ENCODE results near the gene CYP27B1. TPM values are rescaled to one million over a fixed set of nuclear protein-coding genes. Genes with fewer than 3 reads are reported as not detected.

The CYP27B1 gene
- total and polyA plus RNA-seq, 9 of the 15 experiments (the other 6 are each of a cell fraction or from before 2014, with no cell fraction given): 0.18 to 4.2 (median 1.8) TPM

DNA sequence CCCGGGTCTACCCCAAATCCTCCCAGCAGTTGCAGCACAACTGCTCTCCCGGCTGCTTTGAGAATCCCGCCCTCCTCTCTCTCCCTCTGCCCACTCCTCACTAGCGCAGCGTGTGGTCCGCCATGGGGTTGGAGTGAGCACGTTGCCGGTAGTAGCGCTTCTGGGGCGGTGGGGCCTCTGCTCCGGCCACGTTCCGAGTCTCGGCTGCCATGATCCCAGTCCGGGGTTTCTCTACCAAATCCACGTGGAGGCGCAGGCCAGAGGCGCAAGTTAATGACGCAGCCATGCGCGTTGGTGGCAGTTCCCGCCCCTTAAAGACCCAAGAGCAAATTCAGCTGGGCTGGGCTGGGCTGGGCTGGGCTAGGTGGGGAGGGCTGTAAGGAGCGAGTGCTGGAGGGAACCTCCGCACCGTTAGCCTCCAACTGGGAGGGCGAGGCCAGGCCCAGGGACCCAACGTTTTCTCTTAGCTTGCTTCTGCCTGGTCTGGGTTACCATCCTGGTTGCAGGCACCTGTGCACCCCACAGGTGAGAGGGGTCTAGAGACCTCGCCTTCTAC is 5.1 kb upstream of the CYP27B1 start, which contains the start of gene METTL1 (continued):
- peak; percentile 100 for TF ChIP-seq SAP30 (IDR thresholded peaks at IDR 0.05; ENCODE audit: borderline replicate concordance, insufficient read depth, low read depth, low read length, poor library complexity, severe bottlenecking)
- no peak for TF ChIP-seq NR1H2 (CRISPR knock-in tag; IDR thresholded peaks at IDR 0.05)
- TF ChIP-seq ZNF444 (CRISPR knock-in tag; IDR thresholded peaks at IDR 0.05): no peak
- TF ChIP-seq, protein P1, sequence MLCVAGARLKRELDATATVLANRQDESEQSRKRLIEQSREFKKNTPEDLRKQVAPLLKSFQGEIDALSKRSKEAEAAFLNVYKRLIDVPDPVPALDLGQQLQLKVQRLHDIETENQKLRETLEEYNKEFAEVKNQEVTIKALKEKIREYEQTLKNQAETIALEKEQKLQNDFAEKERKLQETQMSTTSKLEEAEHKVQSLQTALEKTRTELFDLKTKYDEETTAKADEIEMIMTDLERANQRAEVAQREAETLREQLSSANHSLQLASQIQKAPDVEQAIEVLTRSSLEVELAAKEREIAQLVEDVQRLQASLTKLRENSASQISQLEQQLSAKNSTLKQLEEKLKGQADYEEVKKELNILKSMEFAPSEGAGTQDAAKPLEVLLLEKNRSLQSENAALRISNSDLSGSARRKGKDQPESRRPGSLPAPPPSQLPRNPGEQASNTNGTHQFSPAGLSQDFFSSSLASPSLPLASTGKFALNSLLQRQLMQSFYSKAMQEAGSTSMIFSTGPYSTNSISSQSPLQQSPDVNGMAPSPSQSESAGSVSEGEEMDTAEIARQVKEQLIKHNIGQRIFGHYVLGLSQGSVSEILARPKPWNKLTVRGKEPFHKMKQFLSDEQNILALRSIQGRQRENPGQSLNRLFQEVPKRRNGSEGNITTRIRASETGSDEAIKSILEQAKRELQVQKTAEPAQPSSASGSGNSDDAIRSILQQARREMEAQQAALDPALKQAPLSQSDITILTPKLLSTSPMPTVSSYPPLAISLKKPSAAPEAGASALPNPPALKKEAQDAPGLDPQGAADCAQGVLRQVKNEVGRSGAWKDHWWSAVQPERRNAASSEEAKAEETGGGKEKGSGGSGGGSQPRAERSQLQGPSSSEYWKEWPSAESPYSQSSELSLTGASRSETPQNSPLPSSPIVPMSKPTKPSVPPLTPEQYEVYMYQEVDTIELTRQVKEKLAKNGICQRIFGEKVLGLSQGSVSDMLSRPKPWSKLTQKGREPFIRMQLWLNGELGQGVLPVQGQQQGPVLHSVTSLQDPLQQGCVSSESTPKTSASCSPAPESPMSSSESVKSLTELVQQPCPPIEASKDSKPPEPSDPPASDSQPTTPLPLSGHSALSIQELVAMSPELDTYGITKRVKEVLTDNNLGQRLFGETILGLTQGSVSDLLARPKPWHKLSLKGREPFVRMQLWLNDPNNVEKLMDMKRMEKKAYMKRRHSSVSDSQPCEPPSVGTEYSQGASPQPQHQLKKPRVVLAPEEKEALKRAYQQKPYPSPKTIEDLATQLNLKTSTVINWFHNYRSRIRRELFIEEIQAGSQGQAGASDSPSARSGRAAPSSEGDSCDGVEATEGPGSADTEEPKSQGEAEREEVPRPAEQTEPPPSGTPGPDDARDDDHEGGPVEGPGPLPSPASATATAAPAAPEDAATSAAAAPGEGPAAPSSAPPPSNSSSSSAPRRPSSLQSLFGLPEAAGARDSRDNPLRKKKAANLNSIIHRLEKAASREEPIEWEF (CRISPR knock-in tag; IDR thresholded peaks at IDR 0.05): no peak
- peak; percentile 92 for TF ChIP-seq NFRKB (IDR thresholded peaks at IDR 0.05; ENCODE audit: low read depth)
- peak; percentile 57 for TF ChIP-seq GABPB1 (CRISPR knock-in tag; IDR thresholded peaks at IDR 0.05)
- no peak for TF ChIP-seq KLF6 (CRISPR knock-in tag; IDR thresholded peaks at IDR 0.05; ENCODE audit: borderline replicate concordance)
- TF ChIP-seq LARP7 (IDR thresholded peaks at IDR 0.05): peak; percentile 80; the same call in 1 of the 2 replicates
- peak; percentile 41 for TF ChIP-seq NR2C1 (IDR thresholded peaks at IDR 0.05)
- TF ChIP-seq NR2C1 (tag; IDR thresholded peaks at IDR 0.05): no peak
- TF ChIP-seq CCAR2 (IDR thresholded peaks at IDR 0.05; ENCODE audit: low read depth, low read length): no peak
- TF ChIP-seq, protein P2, sequence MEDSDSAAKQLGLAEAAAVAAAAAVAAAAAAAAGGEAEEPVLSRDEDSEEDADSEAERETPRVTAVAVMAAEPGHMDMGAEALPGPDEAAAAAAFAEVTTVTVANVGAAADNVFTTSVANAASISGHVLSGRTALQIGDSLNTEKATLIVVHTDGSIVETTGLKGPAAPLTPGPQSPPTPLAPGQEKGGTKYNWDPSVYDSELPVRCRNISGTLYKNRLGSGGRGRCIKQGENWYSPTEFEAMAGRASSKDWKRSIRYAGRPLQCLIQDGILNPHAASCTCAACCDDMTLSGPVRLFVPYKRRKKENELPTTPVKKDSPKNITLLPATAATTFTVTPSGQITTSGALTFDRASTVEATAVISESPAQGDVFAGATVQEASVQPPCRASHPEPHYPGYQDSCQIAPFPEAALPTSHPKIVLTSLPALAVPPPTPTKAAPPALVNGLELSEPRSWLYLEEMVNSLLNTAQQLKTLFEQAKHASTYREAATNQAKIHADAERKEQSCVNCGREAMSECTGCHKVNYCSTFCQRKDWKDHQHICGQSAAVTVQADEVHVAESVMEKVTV (CRISPR knock-in tag; IDR thresholded peaks at IDR 0.05): no peak
- no peak for TF ChIP-seq ZNF699 (CRISPR knock-in tag; IDR thresholded peaks at IDR 0.05; ENCODE audit: insufficient replicate concordance)
- TF ChIP-seq ATF7 (IDR thresholded peaks at IDR 0.05): peak; percentile 99
- TF ChIP-seq THRA (IDR thresholded peaks at IDR 0.05): no peak
- TF ChIP-seq NRF1 (conservative IDR thresholded peaks at IDR 0.05 in 1 of 2, IDR thresholded peaks at IDR 0.05 in 1 of 2): peak; percentile 85 to 88
- TF ChIP-seq, protein P3, sequence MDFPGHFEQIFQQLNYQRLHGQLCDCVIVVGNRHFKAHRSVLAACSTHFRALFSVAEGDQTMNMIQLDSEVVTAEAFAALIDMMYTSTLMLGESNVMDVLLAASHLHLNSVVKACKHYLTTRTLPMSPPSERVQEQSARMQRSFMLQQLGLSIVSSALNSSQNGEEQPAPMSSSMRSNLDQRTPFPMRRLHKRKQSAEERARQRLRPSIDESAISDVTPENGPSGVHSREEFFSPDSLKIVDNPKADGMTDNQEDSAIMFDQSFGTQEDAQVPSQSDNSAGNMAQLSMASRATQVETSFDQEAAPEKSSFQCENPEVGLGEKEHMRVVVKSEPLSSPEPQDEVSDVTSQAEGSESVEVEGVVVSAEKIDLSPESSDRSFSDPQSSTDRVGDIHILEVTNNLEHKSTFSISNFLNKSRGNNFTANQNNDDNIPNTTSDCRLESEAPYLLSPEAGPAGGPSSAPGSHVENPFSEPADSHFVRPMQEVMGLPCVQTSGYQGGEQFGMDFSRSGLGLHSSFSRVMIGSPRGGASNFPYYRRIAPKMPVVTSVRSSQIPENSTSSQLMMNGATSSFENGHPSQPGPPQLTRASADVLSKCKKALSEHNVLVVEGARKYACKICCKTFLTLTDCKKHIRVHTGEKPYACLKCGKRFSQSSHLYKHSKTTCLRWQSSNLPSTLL (IDR thresholded peaks at IDR 0.05): no peak
- TF ChIP-seq, protein P4, sequence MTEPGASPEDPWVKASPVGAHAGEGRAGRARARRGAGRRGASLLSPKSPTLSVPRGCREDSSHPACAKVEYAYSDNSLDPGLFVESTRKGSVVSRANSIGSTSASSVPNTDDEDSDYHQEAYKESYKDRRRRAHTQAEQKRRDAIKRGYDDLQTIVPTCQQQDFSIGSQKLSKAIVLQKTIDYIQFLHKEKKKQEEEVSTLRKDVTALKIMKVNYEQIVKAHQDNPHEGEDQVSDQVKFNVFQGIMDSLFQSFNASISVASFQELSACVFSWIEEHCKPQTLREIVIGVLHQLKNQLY (CRISPR knock-in tag; conservative IDR thresholded peaks at IDR 0.05): no peak
